ENCODE data around the gene PCAT6. TPM values are rescaled to one million over a fixed set of nuclear protein-coding genes. Genes with fewer than 3 reads are reported as not detected.

The PCAT6 gene
- total RNA-seq, 2 donors from 2014 or later: not detected

GRCh38 chr1:202844259-202844658 is 33.5 kb downstream of the PCAT6 start:
- 68 to 85% methylated on average over 2 to 5 of the region's 5 CpGs for WGBS, 2 donors
- TF ChIP-seq CTCF (IDR thresholded peaks at IDR 0.05) (no peak), POLR2A (IDR thresholded peaks at IDR 0.05) (no peak)
- H3K27me3 ChIP-seq: no peaks in the 10 kb centered on the region
- no peak overlapping the region for H3K27ac ChIP-seq
- no peak overlapping the region for H3K4me3 ChIP-seq
- H3K9me3 ChIP-seq: no peaks in the 10 kb centered on the region
- DNase-seq (no peak), ATAC-seq (no peak)
- H3K36me3 ChIP-seq (replicated peaks in 1 of 2; ENCODE audit: insufficient read depth in 1 of 2, low read depth in 2 of 2): no peaks in the 10 kb centered on the region
- intact Hi-C loops (cut with DNase I): no loop called here
- no peaks in the 10 kb centered on the region for H3K4me1 ChIP-seq

GRCh38 chr1:202844935-202845334 is 34.2 kb downstream of the PCAT6 start:
- WGBS, 2 donors: 48% methylated on average over 6 of the region's 6 CpGs; no CpG with 5 or more reads in 1 of the 2 donors
- Histone ChIP-seq H3K9me3 (no peaks in the 10 kb centered on the region), H3K27ac (no peak overlapping the region), H3K4me1 (no peaks in the 10 kb centered on the region), H3K36me3 (replicated peaks in 1 of 2; ENCODE audit: insufficient read depth in 1 of 2, low read depth in 2 of 2) (no peaks in the 10 kb centered on the region), H3K27me3 (no peaks in the 10 kb centered on the region), H3K4me3 (no peak overlapping the region)
- intact Hi-C loops (cut with DNase I): no loop called here
- no peak for DNase-seq
- TF ChIP-seq CTCF (IDR thresholded peaks at IDR 0.05) (no peak), POLR2A (IDR thresholded peaks at IDR 0.05) (no peak)
- no peak for ATAC-seq

GRCh38 chr1:202848191-202848542 is 37.4 kb downstream of the PCAT6 start:
- intact Hi-C loops (cut with DNase I): no loop called here
- Histone ChIP-seq H3K27ac (no peak overlapping the region), H3K4me3 (no peak overlapping the region), H3K36me3 (replicated peaks in 1 of 2; ENCODE audit: insufficient read depth in 1 of 2, low read depth in 2 of 2) (no peaks in the 10 kb centered on the region), H3K9me3 (no peaks in the 10 kb centered on the region), H3K27me3 (no peaks in the 10 kb centered on the region), H3K4me1 (no peaks in the 10 kb centered on the region)
- ATAC-seq (no peak), DNase-seq (no peak)
- TF ChIP-seq POLR2A (IDR thresholded peaks at IDR 0.05) (no peak), CTCF (IDR thresholded peaks at IDR 0.05) (no peak)
- WGBS, 2 donors: 39 to 54% methylated on average over 2 of the region's 2 CpGs

GRCh38 chr1:202850593-202851362 is 40.0 kb downstream of the PCAT6 start:
- no peak for TF ChIP-seq CTCF (IDR thresholded peaks at IDR 0.05)
- no peaks in the 10 kb centered on the region for H3K36me3 ChIP-seq (replicated peaks in 1 of 2; ENCODE audit: insufficient read depth in 1 of 2, low read depth in 2 of 2)
- H3K4me3 ChIP-seq: no peak overlapping the region
- no peaks in the 10 kb centered on the region for H3K9me3 ChIP-seq
- intact Hi-C loops (cut with DNase I): no loop called here
- ATAC-seq: no peak
- H3K27me3 ChIP-seq: no peaks in the 10 kb centered on the region
- WGBS, 2 donors: 85 to 86% methylated on average over 7 of the region's 7 CpGs
- H3K4me1 ChIP-seq: no peaks in the 10 kb centered on the region
- peak in 1 of 4 donors; percentile 22 for DNase-seq
- no peak overlapping the region for H3K27ac ChIP-seq

All from body of pancreas (tissue), 4 donors.